HepG2 (cell line): ENCODE data around the gene NFYC. TPM values are rescaled to one million over a fixed set of nuclear protein-coding genes. Genes with fewer than 3 reads are reported as not detected.

Experiments used
- ATF3 ChIP-seq: sonication (generic); formaldehyde crosslinking; IDR thresholded peaks from 2 replicates; pipeline ENCODE4 v1.4.0; 2020; ENCODE audit warnings: missing genetic modification reagents
- ETV5 ChIP-seq: IDR thresholded peaks from 2 replicates; pipeline ENCODE4 v1.6.1; 2018; ENCODE audit warnings: missing biosample characterization, missing genetic modification reagents, inconsistent platforms, borderline replicate concordance
- ETV6 ChIP-seq: sonication (generic); formaldehyde crosslinking; conservative IDR thresholded peaks from 2 replicates; pipeline ENCODE4 v1.4.0; 2020; ENCODE audit warnings: missing genetic modification reagents
- FOXO4 ChIP-seq: sonication (generic); formaldehyde crosslinking; conservative IDR thresholded peaks from 2 replicates; pipeline ENCODE4 v1.8.1; 2023; ENCODE audit warnings: missing genetic modification reagents
- HMGXB3 ChIP-seq: sonication (generic); formaldehyde crosslinking; IDR thresholded peaks from 2 replicates; pipeline ENCODE4 v1.4.0; 2020; ENCODE audit warnings: missing genetic modification reagents, borderline replicate concordance
- IRF2 ChIP-seq: IDR thresholded peaks from 2 replicates; pipeline ENCODE4 v1.6.1; 2018; ENCODE audit warnings: missing genetic modification reagents, missing compliant biosample characterization
- MLX ChIP-seq: IDR thresholded peaks from 2 replicates; pipeline ENCODE4 v1.6.1; 2016
- MTF1 ChIP-seq: sonication (generic); formaldehyde crosslinking; IDR thresholded peaks from 2 replicates; pipeline ENCODE4 v1.5.0; 2020; ENCODE audit warnings: missing genetic modification reagents
- MXD3 ChIP-seq: IDR thresholded peaks from 2 replicates; pipeline ENCODE4 v1.6.1; 2016; ENCODE audit warnings: mild to moderate bottlenecking, missing biosample characterization, missing genetic modification reagents
- SCMH1 ChIP-seq: sonication (generic); formaldehyde crosslinking; IDR thresholded peaks from 2 replicates; pipeline ENCODE4 v1.9.0; 2021; ENCODE audit warnings: missing genetic modification reagents, mild to moderate bottlenecking, borderline replicate concordance
- SYNCRIP ChIP-seq: fragments of 200-400 bp; formaldehyde crosslinking; IDR thresholded peaks from 2 replicates; pipeline ENCODE4 v1.6.1; 2018; ENCODE audit warnings: mild to moderate bottlenecking, low read depth, low read length; ENCODE audit not compliant: insufficient read depth
- TCF7L2 ChIP-seq: IDR thresholded peaks from 2 replicates; pipeline ENCODE4 v1.6.1; 2011; ENCODE audit warnings: mild to moderate bottlenecking, low read depth, low read length, moderate library complexity
- ZNF317 ChIP-seq: sonication (generic); formaldehyde crosslinking; IDR thresholded peaks from 2 replicates; pipeline ENCODE4 v1.5.0; 2020; ENCODE audit warnings: mild to moderate bottlenecking, missing genetic modification reagents
- ZNF362 ChIP-seq: sonication (generic); formaldehyde crosslinking; IDR thresholded peaks from 2 replicates; pipeline ENCODE4 v1.4.0; 2020; ENCODE audit warnings: missing genetic modification reagents, mild to moderate bottlenecking, borderline replicate concordance
- ZNF382 ChIP-seq: sonication (generic); formaldehyde crosslinking; IDR thresholded peaks from 2 replicates; pipeline ENCODE4 v1.5.0; 2020; ENCODE audit warnings: missing genetic modification reagents, mild to moderate bottlenecking, borderline replicate concordance
- ZNF639 ChIP-seq: conservative IDR thresholded peaks from 2 replicates; pipeline ENCODE4 v1.6.1; 2018; ENCODE audit warnings: missing genetic modification reagents
- ZNF841 ChIP-seq: sonication (generic); formaldehyde crosslinking; IDR thresholded peaks from 2 replicates; pipeline ENCODE4 v1.8.1; 2023; ENCODE audit warnings: missing genetic modification reagents, borderline replicate concordance
- polyA plus RNA-seq, 8 experiments: library from polyadenylated mRNA; depleted of rRNA in 3 of 8; stranded (reverse) in 7 of 8; unstranded in 1 of 8; fragments of >200 nt; fragmentation: Illumina TruSeq in 4 of 8; extraction: Trizol in 4 of 8; gene quantifications; 2 replicates each; pipeline versions ENCODE4 v1.2.1 to v1.2.3, GENCODE V29; 2011 to 2016; ENCODE audit warnings: low read depth in 4 of 8, missing spikeins in 1 of 8, mixed read lengths in 1 of 8; ENCODE audit not compliant: insufficient read depth in 1 of 8
- total RNA-seq, 5 experiments: library from RNA; depleted of rRNA; stranded (reverse); fragments of >200 nt; fragmentation: Illumina TruSeq; extraction: Trizol; gene quantifications; 2 replicates each; pipeline ENCODE4 v1.2.3, GENCODE V29; 2016; ENCODE audit warnings: low read depth in 1 of 5

The NFYC gene
- total and polyA plus RNA-seq, 2 of the 13 experiments (the other 11 are each of a cell fraction or from before 2014, with no cell fraction given) = 33.9 to 73.7 TPM

- no peak for TF ChIP-seq TCF7L2
- TF ChIP-seq ZNF639 (CRISPR knock-in tag) = no peak
- no peak for TF ChIP-seq ETV6 (CRISPR knock-in tag)
- TF ChIP-seq MTF1 (CRISPR knock-in tag) = no peak
- TF ChIP-seq ZNF841 = no peak
- TF ChIP-seq SYNCRIP = no peak
- 0 out of 2 replicates have a peak, but pooled peaks have one; percentile 37 for TF ChIP-seq ETV5
- TF ChIP-seq FOXO4 = no peak
- no peak for TF ChIP-seq SCMH1 (CRISPR knock-in tag)
- TF ChIP-seq MLX (CRISPR knock-in tag) = 0 out of 2 replicates have a peak, but pooled peaks have one; percentile 14
- no peak for TF ChIP-seq ATF3 (CRISPR knock-in tag)
- no peak for TF ChIP-seq MXD3 (CRISPR knock-in tag)
- TF ChIP-seq ZNF362 (CRISPR knock-in tag) = no peak
- TF ChIP-seq HMGXB3 (CRISPR knock-in tag) = no peak; the same call in 1 of the 2 replicates
- TF ChIP-seq ZNF382 = no peak
- TF ChIP-seq IRF2 (CRISPR knock-in tag) = 0 out of 2 replicates have a peak, but pooled peaks have one; percentile 9
- peak; percentile 55; the same call in 1 of the 2 replicates for TF ChIP-seq ZNF317 (CRISPR knock-in tag)
These were observed 17.7 kb downstream of the NFYC start (continued) for GRCh38 chr1:40709100-40709801.
